ENCODE measurements around the gene CRK. TPM values are rescaled to one million over a fixed set of nuclear protein-coding genes. Genes with fewer than 3 reads are reported as not detected.

Gene CRK
- total RNA-seq, 1 experiment from 2014 or later, result 41.8 TPM

- POLR2A ChIA-PET (ENCODE audit: unreplicated experiment), result no interaction called here
- no peaks in the 10 kb centered on the region for H3K79me2 ChIP-seq (ENCODE audit: low read length)
- no peaks in the 10 kb centered on the region for H4K20me1 ChIP-seq (ENCODE audit: low read length)
- H3K4me3 ChIP-seq (ENCODE audit: low read length), result no peak overlapping the region
- intact Hi-C loops (cut with micrococcal nuclease), result no loop called here
- H3F3A ChIP-seq (ENCODE audit: low read length, unreplicated experiment), result no peaks in the 10 kb centered on the region
- TF ChIP-seq CTCF (conservative IDR thresholded peaks at IDR 0.05; ENCODE audit: low read depth, low read length), result no peak
- no peak for TF ChIP-seq EZH2 (IDR thresholded peaks at IDR 0.05; ENCODE audit: low read length, unreplicated experiment)
- TF ChIP-seq EZH2phosphoT487 (IDR thresholded peaks at IDR 0.05; ENCODE audit: borderline replicate concordance, low read length), result no peak
- ATAC-seq (no peak), DNase-seq (no peak)
- no peaks in the 10 kb centered on the region for H3K27me3 ChIP-seq (ENCODE audit: low read length)
- no peak overlapping the region for H3K27ac ChIP-seq (ENCODE audit: low read length)
- no peaks in the 10 kb centered on the region for H3K4me1 ChIP-seq (ENCODE audit: insufficient read depth, low read length)
- no TSS peak for BruUV-seq (replicated peaks)
- no peak overlapping the region for H2AFZ ChIP-seq (ENCODE audit: low read length)
- CTCF ChIA-PET, result no interaction called here
- no peak overlapping the region for H3K4me2 ChIP-seq (ENCODE audit: low read length)
- no peaks in the 10 kb centered on the region for H3K9me2 ChIP-seq (replicated peaks; ENCODE audit: low read length)
- H3K9me3 ChIP-seq (ENCODE audit: low read length), result no peaks in the 10 kb centered on the region
- H3K36me3 ChIP-seq (ENCODE audit: low read depth, low read length), result no peaks in the 10 kb centered on the region; the same call in 1 of the 2 replicates
- no peak overlapping the region for H3K9ac ChIP-seq (ENCODE audit: low read length)
These were observed 19.4 kb upstream of the CRK start for GRCh38 chr17:1475321-1475854.

DNA sequence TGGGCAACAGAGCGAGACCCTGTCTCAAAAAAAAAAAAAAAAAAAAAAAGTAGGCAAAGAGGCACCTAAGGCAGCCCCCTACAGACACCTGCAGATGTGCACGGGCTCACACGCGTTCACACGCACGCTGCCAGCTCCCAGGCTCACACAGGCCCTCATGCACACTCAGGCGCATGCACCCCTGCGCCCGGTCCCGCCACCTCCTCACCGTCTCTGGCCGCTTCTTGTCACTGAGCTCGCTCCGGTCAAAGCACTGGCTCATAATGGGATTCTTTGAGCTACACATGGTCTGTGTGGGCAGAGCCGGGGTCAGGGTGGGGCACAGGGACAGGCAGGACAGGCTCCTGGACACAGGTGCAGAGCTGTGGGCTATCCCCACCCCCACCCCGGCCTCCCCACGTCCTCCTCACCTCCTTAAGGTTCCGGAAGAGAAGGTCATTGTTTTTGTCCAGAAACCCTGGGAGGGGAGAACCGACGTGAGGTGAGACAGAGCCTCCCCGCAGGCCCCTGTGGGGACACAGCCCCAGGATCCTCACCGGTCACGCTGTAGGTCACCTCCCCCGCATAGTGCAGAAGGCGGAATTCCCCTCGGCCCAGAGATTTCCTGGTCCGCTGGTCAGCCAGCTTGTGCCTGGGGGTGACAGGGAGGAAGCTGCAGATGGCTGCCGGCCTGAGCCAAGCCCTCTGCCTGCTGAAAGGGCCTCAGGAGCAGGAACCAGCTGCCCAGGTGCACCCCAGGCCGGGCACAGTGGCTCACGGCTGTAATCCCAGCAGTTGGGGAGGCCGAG, 18.6 kb upstream of the CRK start:
- ATAC-seq, result no peak
- POLR2A ChIA-PET (ENCODE audit: unreplicated experiment), result no interaction called here

More for the DNA sequence above, 18.6 kb upstream of the CRK start:
- Histone ChIP-seq H3F3A (ENCODE audit: low read length, unreplicated experiment) (no peaks in the 10 kb centered on the region), H3K4me1 (ENCODE audit: insufficient read depth, low read length) (no peaks in the 10 kb centered on the region), H3K36me3 (ENCODE audit: low read depth, low read length) (no peaks in the 10 kb centered on the region; the same call in 1 of the 2 replicates), H3K9me2 (replicated peaks; ENCODE audit: low read length) (no peaks in the 10 kb centered on the region), H3K4me2 (ENCODE audit: low read length) (no peak overlapping the region), H3K79me2 (ENCODE audit: low read length) (no peaks in the 10 kb centered on the region), H4K20me1 (ENCODE audit: low read length) (no peaks in the 10 kb centered on the region), H3K4me3 (ENCODE audit: low read length) (no peak overlapping the region), H2AFZ (ENCODE audit: low read length) (no peak overlapping the region), H3K27ac (ENCODE audit: low read length) (no peak overlapping the region), H3K27me3 (ENCODE audit: low read length) (no peaks in the 10 kb centered on the region), H3K9me3 (ENCODE audit: low read length) (no peaks in the 10 kb centered on the region), H3K9ac (ENCODE audit: low read length) (no peak overlapping the region)
- no TSS peak for BruUV-seq (replicated peaks)
- TF ChIP-seq EZH2 (IDR thresholded peaks at IDR 0.05; ENCODE audit: low read length, unreplicated experiment) (no peak), CTCF (conservative IDR thresholded peaks at IDR 0.05; ENCODE audit: low read depth, low read length) (no peak), EZH2phosphoT487 (IDR thresholded peaks at IDR 0.05; ENCODE audit: borderline replicate concordance, low read length) (no peak)
- CTCF ChIA-PET, result no interaction called here
- intact Hi-C loops (cut with micrococcal nuclease), result no loop called here
- DNase-seq, result no peak

All from PC-3 (cell line).